Gastroesophageal sphincter (tissue), 3 donors: ENCODE results near the gene CEP72.
"Not testable (repeated sequence)": the region's sequence is repeated elsewhere in the genome, so short reads cannot be mapped to it uniquely, and the experiment has no call there.

Source experiments
- CTCF ChIP-seq, 4 experiments: fragments of 200-600 bp in 2 of 4; fragments of 450-650 bp in 2 of 4; sonication (generic) in 1 of 4; IDR thresholded peaks; one replicate each; pipeline ENCODE4 v1.5.1; 2017 to 2019; ENCODE audit warnings: antibody characterized with exemption in 4 of 4, mild to moderate bottlenecking in 2 of 4, moderate library complexity in 2 of 4
- POLR2A ChIP-seq, 2 donors: fragments of 450-650 bp; IDR thresholded peaks; one replicate each; pipeline ENCODE4 v1.6.1; 2017; ENCODE audit warnings: antibody characterized with exemption in 2 of 2, mild to moderate bottlenecking in 2 of 2, moderate library complexity in 1 of 2

GRCh38 chr5:691049-691448, 78.9 kb downstream of the CEP72 start:
- TF ChIP-seq CTCF, POLR2A (IDR thresholded peaks at IDR 0.05): not testable (repeated sequence)
